K562 (cell line): Measurements from ENCODE around the gene PPP1R12C. TPM values are rescaled to one million over a fixed set of nuclear protein-coding genes. Genes with fewer than 3 reads are reported as not detected.

Experiments used
- ASH1L ChIP-seq: fragments of 450-650 bp; IDR thresholded peaks from 2 replicates; pipeline ENCODE4 v1.6.1; 2018; ENCODE audit warnings: borderline replicate concordance, mild to moderate bottlenecking, low read depth; ENCODE audit not compliant: partially characterized antibody
- ATF2 ChIP-seq: sonication (generic); formaldehyde crosslinking; IDR thresholded peaks from 2 replicates; pipeline ENCODE4 v1.8.1; 2022; ENCODE audit warnings: missing genetic modification reagents
- CREB1 ChIP-seq, 2 experiments: sonication (generic) in 1 of 2; formaldehyde crosslinking in 1 of 2; IDR thresholded peaks; 2 replicates each; pipeline versions ENCODE4 v1.6.1 to v1.8.0; 2012 to 2022; ENCODE audit warnings: inconsistent platforms in 1 of 2, mild to moderate bottlenecking in 1 of 2, missing genetic modification reagents in 1 of 2, moderate library complexity in 1 of 2
- E2F1 ChIP-seq: sonication (generic); formaldehyde crosslinking; IDR thresholded peaks from 2 replicates; pipeline ENCODE4 v1.8.1; 2023; ENCODE audit warnings: mild to moderate bottlenecking, missing genetic modification reagents, moderate library complexity
- FOXA1 ChIP-seq: fragments of 450-650 bp; IDR thresholded peaks from 2 replicates; pipeline ENCODE4 v1.6.1; 2016; ENCODE audit warnings: mild to moderate bottlenecking, borderline replicate concordance
- KLF1 ChIP-seq: fragments of 450-650 bp; IDR thresholded peaks from 2 replicates; pipeline ENCODE4 v1.6.1; 2016; ENCODE audit warnings: missing genetic modification characterization, missing compliant biosample characterization
- MYBL2 ChIP-seq, 2 experiments: fragments of 450-650 bp in 1 of 2; sonication (generic) in 1 of 2; formaldehyde crosslinking in 1 of 2; IDR thresholded peaks; 2 replicates each; pipeline versions ENCODE4 v1.6.1 to v1.8.1; 2017 to 2022; ENCODE audit warnings: borderline replicate concordance in 1 of 2, inconsistent platforms in 1 of 2, low read depth in 1 of 2, mild to moderate bottlenecking in 1 of 2, missing genetic modification reagents in 1 of 2, moderate library complexity in 1 of 2
- NCOA2 ChIP-seq, 2 experiments: fragments of 450-650 bp; IDR thresholded peaks; 2 replicates each; pipeline ENCODE4 v1.6.1; 2018; ENCODE audit warnings: mild to moderate bottlenecking in 2 of 2, moderate library complexity in 1 of 2; ENCODE audit not compliant: partially characterized antibody in 2 of 2
- NR2F6 ChIP-seq: fragments of 450-650 bp; formaldehyde crosslinking; IDR thresholded peaks from 2 replicates; pipeline ENCODE4 v1.4.0; 2020; ENCODE audit warnings: mild to moderate bottlenecking
- NRF1 ChIP-seq, 2 experiments: fragments of 450-650 bp; IDR thresholded peaks in 1 of 2; conservative IDR thresholded peaks in 1 of 2; 2 replicates each; pipeline ENCODE4 v1.6.1; 2014; ENCODE audit warnings: mild to moderate bottlenecking in 2 of 2
- POLR2G ChIP-seq: fragments of 200-400 bp; formaldehyde crosslinking; IDR thresholded peaks from 2 replicates; pipeline ENCODE4 v1.6.1; 2017; ENCODE audit warnings: low read depth, mild to moderate bottlenecking, antibody characterized with exemption, low read length, moderate library complexity
- RUNX1 ChIP-seq: sonication (generic); IDR thresholded peaks from 2 replicates; pipeline ENCODE4 v1.6.1; 2016; ENCODE audit warnings: antibody characterized with exemption, low read depth
- STAG1 ChIP-seq: sonication (generic); formaldehyde crosslinking; IDR thresholded peaks from 2 replicates; pipeline ENCODE4 v1.5.0; 2020; ENCODE audit warnings: missing genetic modification reagents, borderline replicate concordance
- TFAM ChIP-seq: fragments of 250-450 bp; sonication (Bioruptor Pico); conservative IDR thresholded peaks from 2 replicates; pipeline ENCODE4 v1.5.0; 2021; ENCODE audit warnings: mild to moderate bottlenecking, moderate library complexity
- TFE3 ChIP-seq: fragments of 450-650 bp; formaldehyde crosslinking; IDR thresholded peaks from 2 replicates; pipeline ENCODE4 v1.4.0; 2020; ENCODE audit warnings: mild to moderate bottlenecking, mixed read lengths
- XRCC5 ChIP-seq: fragments of 200-400 bp; formaldehyde crosslinking; IDR thresholded peaks from 2 replicates; pipeline ENCODE4 v1.6.1; 2017; ENCODE audit warnings: low read depth, mild to moderate bottlenecking, low read length
- ZFP30 ChIP-seq: fragments of 250-450 bp; sonication (Bioruptor Pico); IDR thresholded peaks from 2 replicates; pipeline ENCODE4 v1.8.0; 2022; ENCODE audit warnings: moderate library complexity, mild to moderate bottlenecking, inconsistent platforms, borderline replicate concordance
- ZFP36 ChIP-seq: fragments of 150-350 bp; IDR thresholded peaks from 2 replicates; pipeline ENCODE4 v1.6.1; 2018; ENCODE audit warnings: low read length, low read depth; ENCODE audit not compliant: partially characterized antibody
- ZNF263 ChIP-seq: sonication (generic); formaldehyde crosslinking; IDR thresholded peaks from 2 replicates; pipeline ENCODE4 v1.8.0; 2022; ENCODE audit warnings: mild to moderate bottlenecking, missing genetic modification reagents, borderline replicate concordance
- ZNF274 ChIP-seq: IDR thresholded peaks from 2 replicates; pipeline ENCODE4 v1.6.1; 2011; ENCODE audit warnings: low read depth, mild to moderate bottlenecking, low read length, moderate library complexity, borderline replicate concordance
- ZNF511 ChIP-seq: sonication (generic); formaldehyde crosslinking; IDR thresholded peaks from 2 replicates; pipeline ENCODE4 v1.8.0; 2022; ENCODE audit warnings: mild to moderate bottlenecking, missing genetic modification reagents
- ZNF696 ChIP-seq: fragments of 250-450 bp; sonication (Bioruptor Pico); conservative IDR thresholded peaks from 2 replicates; pipeline ENCODE4 v1.4.0; 2020; ENCODE audit warnings: mild to moderate bottlenecking, moderate library complexity
- ZNF75A ChIP-seq: fragments of 450-650 bp; formaldehyde crosslinking; IDR thresholded peaks from 2 replicates; pipeline ENCODE4 v1.4.0; 2020; ENCODE audit warnings: mild to moderate bottlenecking
- polyA plus RNA-seq, 8 experiments: library from polyadenylated mRNA; depleted of rRNA in 4 of 8; stranded (reverse) in 5 of 8; unstranded in 3 of 8; fragments of >200 nt; fragmentation: Nextera tagmentation in 2 of 8; fragmentation: Illumina TruSeq in 1 of 8; extraction: Ambion mirVana in 2 of 8; extraction: Trizol in 1 of 8; gene quantifications; 2 replicates each; pipeline versions ENCODE4 v1.2.1 to v1.2.3, GENCODE V29; 2011 to 2014; ENCODE audit warnings: inconsistent platforms in 1 of 8, missing spikeins in 1 of 8
- total RNA-seq, 7 experiments: library from RNA; depleted of rRNA in 6 of 7; stranded (reverse); fragments of >200 nt in 6 of 7; fragmentation: Illumina TruSeq in 2 of 7; extraction: Trizol in 2 of 7; gene quantifications; 2 replicates each; pipeline versions ENCODE4 v1.2.1 to v1.2.3, GENCODE V29; 2011 to 2021; ENCODE audit warnings: low replicate concordance in 1 of 7

PPP1R12C gene
- total and polyA plus RNA-seq, 9 of the 15 experiments (the other 6 are each of a cell fraction or from before 2014, with no cell fraction given): 1.8 to 136 (median 33.7) TPM

GRCh38 chr19:55117663-55118391, 390 bp upstream of the PPP1R12C start (continued):
- no peak for TF ChIP-seq ZNF696
- TF ChIP-seq ZFP30 (CRISPR knock-in tag): no peak
- peak; percentile 82 for TF ChIP-seq POLR2G
- TF ChIP-seq ZNF274: no peak
- TF ChIP-seq ASH1L: no peak
- TF ChIP-seq FOXA1: no peak
- TF ChIP-seq TFE3 (CRISPR knock-in tag): no peak
- no peak for TF ChIP-seq MYBL2 (IDR thresholded peaks at IDR 0.05; ENCODE audit: low read depth)
- TF ChIP-seq MYBL2 (CRISPR knock-in tag; IDR thresholded peaks at IDR 0.05; ENCODE audit: borderline replicate concordance): no peak
- no peak for TF ChIP-seq ATF2 (CRISPR knock-in tag)
- no peak for TF ChIP-seq RUNX1
- no peak for TF ChIP-seq TFAM (CRISPR knock-in tag)
- TF ChIP-seq XRCC5: no peak
- 0 out of 2 replicates have a peak, but pooled peaks have one; percentile 31 for TF ChIP-seq ZNF511 (CRISPR knock-in tag)
- peak; percentile 28 for TF ChIP-seq ZFP36
- TF ChIP-seq NR2F6: 0 out of 2 replicates have a peak, but pooled peaks have one; percentile 27
- no peak for TF ChIP-seq ZNF75A (CRISPR knock-in tag)
- TF ChIP-seq STAG1: no peak
- TF ChIP-seq NRF1 (conservative IDR thresholded peaks at IDR 0.05 in 1 of 2, IDR thresholded peaks at IDR 0.05 in 1 of 2): peak; percentile 61 to 72
- no peak for TF ChIP-seq NCOA2 (IDR thresholded peaks at IDR 0.05; ENCODE audit: partially characterized antibody in 2 of 2)
- TF ChIP-seq KLF1 (tag): no peak
- TF ChIP-seq CREB1 (IDR thresholded peaks at IDR 0.05): peak; percentile 92
- TF ChIP-seq CREB1 (CRISPR knock-in tag; IDR thresholded peaks at IDR 0.05): peak; percentile 93
- peak; percentile 8; the same call in 1 of the 2 replicates for TF ChIP-seq ZNF263 (CRISPR knock-in tag)
- TF ChIP-seq E2F1: 0 out of 2 replicates have a peak, but pooled peaks have one; percentile 75
